Measurements from ENCODE around the gene PIEZO2.

Gene PIEZO2

DNA sequence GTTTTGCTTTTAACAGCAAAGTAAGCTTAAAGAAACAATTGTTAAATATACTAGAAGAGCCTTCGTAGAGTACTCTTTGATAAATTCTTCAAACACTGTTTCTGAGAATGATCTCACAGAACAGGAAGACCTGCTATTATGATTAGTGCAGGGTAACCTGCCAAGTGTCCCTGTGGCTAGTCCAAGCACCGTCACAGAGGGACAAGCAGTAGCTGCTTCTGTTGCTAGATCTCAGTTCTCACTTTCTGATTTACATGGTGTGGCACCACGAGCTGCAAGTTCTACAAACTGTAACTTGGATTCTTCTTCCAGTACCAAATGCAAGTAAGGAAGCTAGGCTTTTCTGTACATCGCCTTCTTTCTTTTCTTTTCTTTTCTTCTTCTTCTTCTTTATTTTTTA, 121.5 kb downstream of the PIEZO2 start:
- DNase-seq (ENCODE audit: low read depth), result no peak

DNA sequence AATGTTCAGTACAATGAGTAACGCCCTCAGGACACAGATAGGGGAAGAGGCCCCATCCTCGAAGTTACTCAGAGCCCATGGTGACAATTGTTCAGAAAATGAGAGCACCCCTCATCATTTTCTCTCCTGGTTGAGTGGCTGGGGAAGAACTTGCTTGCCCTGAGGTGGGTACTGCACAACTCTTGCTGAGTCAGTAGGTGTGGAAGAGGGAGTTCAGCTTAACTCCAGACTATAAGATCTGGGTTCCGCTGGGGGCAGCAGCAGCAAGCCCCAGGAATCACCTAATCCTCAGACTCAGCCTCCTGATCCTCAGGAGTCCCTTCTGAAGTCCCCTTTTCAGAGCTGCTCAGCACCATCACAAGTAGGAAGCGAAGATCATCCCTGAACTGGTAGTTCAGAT, 123.7 kb downstream of the PIEZO2 start:
- DNase-seq (ENCODE audit: low read depth), result no peak

DNA sequence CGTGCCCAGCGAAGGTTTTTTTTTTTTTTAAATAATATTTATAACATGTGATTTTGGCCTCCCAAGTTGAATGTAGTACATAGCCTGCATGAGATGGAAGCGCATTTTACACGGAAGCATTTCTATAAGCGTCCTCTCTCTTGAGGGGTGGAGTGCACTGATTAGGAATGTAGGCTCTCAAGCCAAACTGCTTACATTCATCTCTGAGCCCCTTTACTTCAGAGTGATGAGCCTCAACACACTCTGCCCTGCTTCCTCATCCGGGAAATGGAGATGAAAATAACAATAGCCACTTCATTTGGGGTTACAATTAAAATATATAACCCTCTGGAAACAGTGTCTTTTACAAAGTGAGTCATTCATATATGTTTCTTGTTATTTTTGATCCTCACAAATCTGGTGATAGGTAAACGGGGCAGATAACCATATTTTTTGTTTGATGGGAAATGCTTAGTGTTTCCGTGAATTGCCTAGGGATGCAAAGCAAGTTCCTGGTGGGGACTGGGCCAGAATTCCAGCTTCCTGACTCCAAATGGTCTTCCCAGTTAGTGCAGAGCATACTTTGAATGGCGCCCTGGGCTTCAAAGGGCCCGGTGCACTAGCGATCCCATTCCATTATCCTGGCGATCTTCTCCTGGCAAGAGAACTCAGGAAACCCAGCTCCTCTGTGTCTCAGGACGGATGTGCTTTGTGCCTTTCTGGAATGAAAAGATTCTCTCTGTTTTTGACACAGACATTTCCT, 124.3 kb downstream of the PIEZO2 start:
- DNase-seq (ENCODE audit: low read depth), result no peak

DNA sequence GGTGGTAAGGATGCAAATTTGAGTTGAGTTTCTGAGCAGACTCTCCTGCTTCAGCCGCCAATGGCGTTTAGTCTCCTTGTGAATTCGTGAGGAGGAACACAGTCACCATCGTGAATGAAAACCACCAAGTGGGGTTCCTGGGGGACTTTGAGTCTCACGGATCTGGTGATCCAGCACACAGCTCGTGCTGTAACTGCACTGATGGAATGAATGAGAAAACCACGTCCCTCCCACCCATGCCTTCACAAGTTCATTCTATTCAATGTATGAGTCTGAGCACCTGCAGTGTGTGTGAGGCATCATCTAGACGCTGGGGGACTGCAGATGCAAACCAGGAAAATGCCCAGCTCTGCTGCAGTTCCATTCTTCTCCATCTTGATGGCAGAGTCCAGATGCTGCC, 127.9 kb downstream of the PIEZO2 start:
- no peak for DNase-seq (ENCODE audit: low read depth)

DNA sequence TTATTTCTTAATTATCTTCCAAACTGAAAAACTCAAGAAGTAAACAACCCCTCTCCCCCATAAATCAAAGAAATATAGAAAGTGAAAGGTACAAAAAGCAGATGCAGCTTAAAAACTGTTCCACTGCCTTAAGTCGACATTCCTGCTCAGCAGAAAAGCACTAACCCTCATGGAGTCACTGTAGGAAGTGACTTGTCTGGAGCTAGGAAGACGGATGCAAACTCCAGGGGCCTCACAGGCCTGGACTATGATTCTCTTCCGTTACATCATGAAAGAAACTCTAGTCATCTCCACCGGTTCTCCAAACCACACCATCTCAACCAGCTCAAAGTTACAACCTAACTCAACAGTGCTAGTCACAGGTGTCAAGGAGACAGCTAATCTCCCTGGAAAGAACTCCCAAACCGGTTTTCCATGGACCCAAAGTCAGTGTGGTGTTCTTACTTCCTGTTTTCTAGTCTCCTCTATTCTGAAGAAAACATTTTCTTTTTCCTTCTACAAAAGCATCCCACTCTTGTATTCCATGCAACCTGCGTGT, 128.4 kb downstream of the PIEZO2 start:
- DNase-seq (ENCODE audit: low read depth), result no peak

DNA sequence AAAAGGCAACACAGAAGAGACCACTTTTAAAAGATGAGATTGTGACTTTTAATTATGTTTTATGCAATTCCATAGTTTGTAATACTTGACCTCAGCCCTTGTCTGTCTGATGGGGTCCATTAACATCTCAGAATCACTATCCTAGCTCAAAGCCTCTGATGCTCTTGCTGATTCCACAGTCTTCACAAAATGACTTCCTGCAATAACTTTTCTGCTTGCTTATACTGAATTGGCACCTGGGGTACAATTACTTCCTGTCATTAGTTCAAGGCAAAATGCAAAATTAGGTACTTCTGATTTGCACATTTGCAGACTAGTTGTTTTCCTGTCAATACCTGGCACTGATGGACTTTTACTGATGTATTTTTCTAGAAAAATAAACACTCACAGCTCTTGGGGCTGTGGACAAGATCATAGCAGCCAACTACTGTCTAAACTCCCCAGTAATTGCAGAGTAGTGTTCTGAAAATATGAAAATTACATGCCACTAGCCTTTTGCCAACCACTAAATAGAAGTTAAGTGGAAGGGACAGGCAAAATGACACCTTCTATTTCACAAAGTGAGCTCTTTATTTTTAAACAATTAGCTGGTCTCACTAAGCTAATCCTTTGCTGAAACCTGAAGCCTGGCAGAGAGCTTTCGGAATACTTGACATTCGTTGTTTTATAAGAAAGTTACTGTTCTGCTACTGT, 129.1 kb downstream of the PIEZO2 start:
- no peak for DNase-seq (ENCODE audit: low read depth)

DNA sequence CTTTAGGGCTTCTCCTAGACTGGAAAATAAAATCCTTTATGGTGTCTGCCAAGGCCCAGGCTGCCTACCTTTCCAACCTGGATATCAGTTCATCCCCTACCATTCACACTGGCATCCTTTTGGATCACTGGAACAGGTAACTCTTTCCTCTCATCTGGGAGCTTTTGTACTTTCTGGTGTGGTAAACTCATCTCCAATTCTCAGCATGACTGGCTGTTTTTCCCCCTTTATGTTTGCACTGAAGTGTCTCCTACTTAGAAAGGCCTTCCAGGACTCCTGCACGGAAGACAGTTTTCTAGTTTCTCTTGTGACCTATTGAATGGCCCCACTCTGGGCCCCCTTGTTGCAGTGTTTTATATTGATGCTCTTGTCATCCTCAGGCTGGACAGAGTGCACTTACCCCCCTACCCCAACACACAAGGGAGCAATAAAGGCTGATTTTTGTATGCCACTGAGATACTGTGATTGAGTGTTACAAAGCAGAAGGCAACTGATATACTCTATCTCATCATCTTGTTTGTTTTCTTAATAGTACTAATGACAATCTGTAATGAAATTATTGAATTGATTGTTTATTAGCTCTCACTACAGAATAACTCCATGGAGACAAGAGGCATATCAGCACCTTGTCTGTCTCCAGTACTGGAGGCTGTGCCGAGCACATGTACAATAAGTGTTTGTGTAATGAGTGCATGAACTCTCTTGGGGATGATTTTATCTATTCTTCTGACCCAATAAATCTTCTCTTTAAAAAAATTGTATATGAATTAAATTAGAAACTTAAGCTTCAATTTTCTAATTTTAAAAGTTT, 129.9 kb downstream of the PIEZO2 start:
- DNase-seq (ENCODE audit: low read depth), result no peak

DNA sequence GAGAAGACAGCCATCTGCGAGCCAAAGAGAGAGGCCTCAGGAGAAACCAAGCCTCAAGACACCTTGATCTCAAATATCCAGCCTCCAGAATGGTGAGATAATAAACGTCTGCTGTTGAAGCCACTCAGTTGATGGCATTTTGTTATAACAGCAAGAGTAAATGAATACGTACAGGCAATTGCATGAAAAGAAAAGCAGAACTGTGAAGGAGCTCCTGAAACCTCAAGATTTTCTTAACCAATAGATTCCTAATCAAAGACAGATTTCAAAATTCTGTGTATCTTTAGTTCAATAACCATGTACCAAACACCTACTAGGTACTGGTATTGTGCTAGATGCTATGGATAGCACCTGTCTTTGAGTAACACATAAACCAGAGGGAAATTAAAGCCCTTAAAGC, 139.5 kb downstream of the PIEZO2 start:
- no peak for DNase-seq (ENCODE audit: low read depth)

DNA sequence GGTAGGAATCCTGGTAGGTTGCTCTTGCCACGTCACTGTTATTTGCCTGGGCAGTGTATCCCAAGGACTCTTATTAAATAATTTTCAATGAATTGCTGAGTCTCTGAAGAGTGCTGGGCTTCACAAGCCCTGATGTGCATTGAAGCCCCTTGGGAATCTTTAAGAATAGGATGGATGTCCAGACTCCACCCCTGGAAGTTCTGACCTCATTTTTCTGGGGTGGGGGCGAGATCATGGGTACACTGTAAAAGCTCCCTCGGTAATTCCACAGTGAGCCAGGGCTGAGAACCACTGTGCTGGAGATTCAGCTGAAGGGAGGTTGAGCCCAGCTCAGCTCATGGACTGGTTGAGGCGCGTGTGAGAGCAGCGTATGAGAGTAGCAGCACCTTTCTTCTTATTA, 140.2 kb downstream of the PIEZO2 start:
- no peak for DNase-seq (ENCODE audit: low read depth)

DNA sequence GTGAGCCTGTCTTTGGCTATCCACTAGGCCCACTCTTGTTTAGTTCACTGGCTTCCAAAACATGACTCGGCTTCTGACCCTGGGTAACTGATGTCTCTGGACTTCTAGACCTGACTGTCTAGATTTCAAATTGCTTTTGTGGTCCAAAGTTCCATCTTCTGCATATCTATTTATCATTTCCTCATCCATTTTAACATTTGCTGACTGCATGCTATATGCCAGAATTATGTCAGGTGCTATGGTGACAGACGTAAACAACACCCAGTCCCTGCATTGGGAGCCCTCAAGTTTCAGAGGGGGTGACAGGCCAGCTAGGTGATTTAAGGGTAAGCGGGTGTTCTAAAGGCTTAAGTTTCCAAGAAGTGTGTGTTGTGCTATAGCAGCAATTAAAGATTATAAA, 140.9 kb downstream of the PIEZO2 start:
- DNase-seq (ENCODE audit: low read depth), result no peak

DNA sequence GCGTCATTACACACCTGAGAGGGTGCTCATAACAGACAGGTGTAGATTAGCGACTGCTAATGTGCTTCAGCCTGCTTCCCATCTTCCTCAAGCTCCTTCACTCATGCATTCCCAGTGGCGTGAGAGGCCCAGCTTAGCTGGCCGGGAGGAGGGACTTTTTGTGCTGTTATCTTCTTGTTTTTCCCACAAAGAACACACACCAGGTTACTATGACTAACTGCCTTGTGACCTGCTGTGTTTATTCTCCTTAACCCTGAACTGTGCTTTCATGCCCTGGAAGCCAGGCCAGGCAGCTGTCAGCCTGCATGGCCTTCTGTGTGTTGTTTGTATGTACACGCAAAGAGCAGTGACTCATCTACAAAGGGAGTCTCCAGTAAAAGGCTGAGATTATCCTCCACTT, 143.8 kb downstream of the PIEZO2 start:
- DNase-seq (ENCODE audit: low read depth), result no peak

DNA sequence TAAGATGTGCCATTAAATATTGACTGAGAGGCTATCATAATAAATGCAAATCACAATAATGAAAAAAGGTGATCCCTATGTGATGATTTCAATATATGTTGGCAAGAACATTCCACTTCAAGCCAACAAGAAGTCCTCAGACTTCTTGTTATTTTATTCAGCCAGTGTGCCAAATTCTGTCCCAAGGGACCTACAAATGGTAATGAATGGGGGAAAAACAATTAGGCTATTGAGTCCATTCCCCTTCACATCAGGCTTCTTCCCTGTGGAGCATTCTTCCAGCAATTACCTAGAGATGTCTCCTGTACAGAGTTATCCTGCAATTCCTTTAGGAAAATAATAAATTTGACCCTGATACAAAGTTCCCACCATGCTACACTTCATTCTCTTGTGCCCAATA, 144.4 kb downstream of the PIEZO2 start:
- no peak for DNase-seq (ENCODE audit: low read depth)

DNA sequence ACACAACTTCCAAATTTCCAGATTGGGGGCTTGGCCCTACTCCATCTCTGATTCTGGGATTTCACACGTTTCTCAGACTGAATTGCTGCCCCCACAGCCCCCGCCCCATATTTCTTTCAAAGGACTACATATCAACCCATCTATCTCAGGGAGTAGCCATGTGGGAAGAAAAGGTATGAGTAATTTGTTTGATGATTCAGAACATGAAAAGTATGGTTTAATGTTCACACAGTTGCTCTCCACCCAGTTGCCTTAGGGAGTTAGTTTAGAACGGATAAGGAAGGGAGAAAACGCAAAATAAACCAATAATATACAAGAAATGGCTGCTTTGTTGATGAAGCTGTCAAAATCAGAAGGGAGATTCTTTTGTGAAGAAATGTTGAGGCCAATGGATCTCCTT, 145.1 kb downstream of the PIEZO2 start:
- DNase-seq (ENCODE audit: low read depth), result no peak

DNA sequence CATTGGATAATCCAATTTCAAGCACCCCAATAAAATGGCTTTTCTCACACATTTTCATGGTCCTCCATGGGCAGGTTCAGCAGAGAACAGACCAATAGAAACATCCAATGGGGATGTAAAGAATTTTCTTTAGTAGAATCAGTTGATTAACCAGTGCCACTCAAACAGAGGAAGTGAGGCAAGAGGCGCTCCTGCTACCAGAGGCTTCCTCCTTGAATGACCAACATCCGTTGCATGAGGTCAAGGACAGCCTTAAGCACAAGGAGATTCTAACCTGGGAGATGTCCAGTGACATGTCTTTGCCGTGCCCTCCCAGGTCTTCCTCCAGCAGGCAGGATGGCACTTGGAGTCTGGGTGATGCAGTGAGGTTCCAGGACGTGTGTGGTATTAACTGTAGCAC, 146.6 kb downstream of the PIEZO2 start:
- DNase-seq (ENCODE audit: low read depth), result no peak

DNA sequence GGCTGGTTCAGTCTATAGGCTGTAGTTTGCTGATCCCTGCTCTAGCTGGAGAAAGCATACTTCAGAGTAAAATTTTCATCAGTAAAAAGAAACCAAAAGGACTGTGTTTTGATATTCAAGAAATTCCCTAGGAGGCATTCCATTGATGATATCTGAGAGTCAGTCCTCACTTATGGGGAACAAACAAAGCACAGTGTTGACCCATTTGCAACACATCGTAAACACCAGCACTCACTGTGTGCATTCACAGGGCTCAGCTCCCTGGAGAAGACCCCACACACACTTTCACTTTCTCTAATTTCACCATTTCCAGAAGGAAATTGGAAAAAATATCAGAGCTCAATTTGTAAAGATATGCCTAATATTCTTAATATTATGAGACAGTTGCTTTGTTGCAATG, 147.1 kb downstream of the PIEZO2 start:
- no peak for DNase-seq (ENCODE audit: low read depth)

DNA sequence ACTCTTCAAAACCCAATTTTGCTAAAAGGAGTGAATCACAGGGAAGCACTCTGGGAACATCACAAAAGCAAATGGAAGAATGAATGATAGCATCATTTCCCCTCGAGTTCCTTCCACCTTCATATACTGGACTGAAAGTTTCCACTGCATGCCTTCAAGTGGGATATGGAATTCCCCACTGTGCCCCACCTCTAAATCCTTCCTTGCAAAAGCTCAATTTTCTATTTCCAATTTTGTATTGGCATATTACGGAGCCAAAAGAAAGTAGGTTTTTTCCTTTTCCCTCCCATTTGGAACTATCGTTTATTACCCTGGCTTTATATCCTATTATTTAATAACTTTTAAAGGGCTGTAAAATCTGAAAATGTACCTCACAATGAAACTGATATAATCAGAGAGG, 149.3 kb downstream of the PIEZO2 start:
- no peak for DNase-seq (ENCODE audit: low read depth)

DNA sequence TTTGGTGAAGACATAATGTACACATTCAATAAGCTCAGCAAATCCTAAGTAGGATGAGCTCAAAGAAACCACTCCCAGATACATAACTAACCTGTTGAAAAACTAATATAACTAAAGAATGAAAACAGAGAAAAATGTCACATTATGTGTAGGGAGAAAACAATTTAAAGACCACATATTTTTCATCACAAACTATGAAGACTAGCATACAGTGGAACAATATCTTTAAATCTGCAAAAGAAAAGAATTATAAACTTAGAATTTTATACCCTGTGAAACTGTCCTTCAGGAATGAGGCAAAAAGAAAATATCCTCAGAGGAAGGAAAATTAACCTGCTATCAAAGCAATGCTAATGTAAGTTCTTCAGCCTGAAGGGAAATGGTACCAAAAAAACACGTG, 151.5 kb downstream of the PIEZO2 start:
- DNase-seq (ENCODE audit: low read depth), result no peak

DNA sequence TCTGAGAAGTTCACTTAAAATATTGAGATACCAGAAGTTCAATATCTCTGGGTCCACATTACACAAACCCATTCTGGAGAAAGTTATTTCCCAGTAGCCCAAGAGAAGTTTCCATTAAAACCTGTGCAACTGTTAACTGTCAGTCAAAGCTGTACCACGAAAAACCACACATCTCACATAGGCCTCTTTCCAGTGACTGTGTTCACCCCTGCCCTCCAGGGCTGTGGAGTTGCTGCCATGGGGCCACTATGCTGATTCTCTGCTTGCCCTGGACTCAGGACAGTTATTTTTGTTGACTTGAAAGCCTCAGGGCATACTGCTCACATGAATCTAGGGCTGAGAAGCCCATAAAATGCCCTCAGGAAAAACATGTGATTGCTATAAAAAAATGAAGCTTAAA, 153.8 kb downstream of the PIEZO2 start:
- DNase-seq (ENCODE audit: low read depth), result no peak

DNA sequence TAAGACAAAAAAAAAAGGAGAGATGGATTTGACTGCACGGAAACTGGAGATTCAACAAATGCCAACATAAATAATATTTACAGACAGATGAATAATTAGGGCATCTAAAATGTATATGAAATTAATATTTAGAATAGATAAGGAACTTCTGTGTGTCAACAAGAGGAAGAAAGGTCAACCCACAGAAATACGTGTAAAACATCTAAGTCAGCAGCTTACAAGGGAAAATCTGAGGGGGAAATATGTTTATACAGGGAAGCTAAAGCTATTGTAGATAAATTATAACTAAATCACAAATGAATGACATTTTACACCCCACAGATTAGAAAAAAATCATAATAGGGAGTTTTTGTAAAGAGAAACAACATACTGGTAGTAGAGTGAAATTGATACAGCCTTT, 159.9 kb downstream of the PIEZO2 start:
- DNase-seq (ENCODE audit: low read depth), result no peak

DNA sequence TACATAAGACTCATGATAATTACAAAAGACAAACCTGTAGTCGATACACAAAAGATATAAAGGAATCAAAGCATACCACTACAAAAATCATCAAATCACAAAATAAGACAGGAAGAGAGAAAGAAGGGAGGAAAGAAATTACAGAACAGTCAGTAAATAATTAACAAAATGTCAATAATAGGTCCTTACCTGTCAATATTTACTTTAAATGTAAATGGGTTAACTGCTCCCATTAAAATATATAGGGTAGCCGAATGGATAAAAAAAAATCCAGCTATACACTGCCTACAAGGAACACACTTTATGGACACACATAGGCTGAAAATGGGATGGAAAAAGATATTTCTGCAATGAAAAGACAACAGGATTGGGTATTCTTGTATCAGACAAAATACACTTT, 163.7 kb downstream of the PIEZO2 start:
- no peak for DNase-seq (ENCODE audit: low read depth)

DNA sequence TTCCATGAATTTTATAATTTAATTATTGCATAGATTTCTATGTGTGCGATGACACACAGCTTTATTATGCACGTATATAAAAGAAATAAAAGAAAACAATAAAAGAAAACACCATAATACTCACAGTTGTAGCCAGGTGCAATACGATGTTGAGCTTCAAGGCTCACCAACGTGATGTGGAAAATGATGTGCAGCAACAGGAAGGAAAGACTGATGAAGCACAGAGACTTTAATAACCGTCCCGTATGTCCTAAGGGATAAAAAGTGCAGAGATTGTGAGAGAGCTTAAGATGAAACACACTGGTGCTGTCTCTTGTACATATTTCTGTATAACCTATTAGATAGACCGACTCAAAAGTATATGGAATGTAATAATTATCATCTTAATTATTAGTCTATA, 170.0 kb downstream of the PIEZO2 start:
- DNase-seq (ENCODE audit: low read depth), result no peak

DNA sequence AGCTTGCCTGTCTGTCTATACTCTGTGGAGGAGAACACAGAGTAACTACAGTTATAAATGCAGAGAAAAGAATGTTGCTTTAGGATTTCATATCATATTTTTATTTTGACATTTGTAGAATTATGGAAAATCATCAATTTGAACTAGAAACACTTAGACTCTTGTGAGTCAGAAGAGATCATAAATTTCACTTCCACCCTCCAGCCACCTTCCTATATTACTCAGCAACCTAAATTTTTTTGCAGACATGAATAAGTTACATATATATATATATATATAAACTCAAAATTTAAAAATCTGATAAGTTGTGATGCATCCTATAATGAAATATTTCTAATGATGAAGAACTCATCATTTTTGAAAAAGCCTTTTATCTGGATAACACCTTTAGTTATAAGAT, 172.3 kb downstream of the PIEZO2 start:
- DNase-seq (ENCODE audit: low read depth), result no peak

Data from fibroblast of gingiva (primary cell).